ENCODE measurements around the gene LMTK2.

LMTK2 gene

GRCh38 chr7:98137134-98137825 lies 30.6 kb downstream of the LMTK2 start:
- no peak for DNase-seq (ENCODE audit: low read depth in 2 of 2)

GRCh38 chr7:98137826-98138151 lies 31.1 kb downstream of the LMTK2 start:
- DNase-seq (ENCODE audit: low read depth in 2 of 2): no peak

GRCh38 chr7:98138672-98139071 lies 32.0 kb downstream of the LMTK2 start:
- no peak for DNase-seq (ENCODE audit: low read depth in 2 of 2)

- no peak for DNase-seq (ENCODE audit: low read depth in 2 of 2)
These were observed 36.0 kb downstream of the LMTK2 start for GRCh38 chr7:98142658-98143057.

GRCh38 chr7:98148607-98149006 lies 41.9 kb downstream of the LMTK2 start:
- no peak for DNase-seq (ENCODE audit: low read depth in 2 of 2)

- DNase-seq (ENCODE audit: low read depth in 2 of 2): no peak
These were observed 42.5 kb downstream of the LMTK2 start for GRCh38 chr7:98149116-98149692.

- DNase-seq (ENCODE audit: low read depth in 2 of 2): no peak
These were observed 45.2 kb downstream of the LMTK2 start for GRCh38 chr7:98151884-98152283.

GRCh38 chr7:98156700-98157099 lies 50.0 kb downstream of the LMTK2 start:
- DNase-seq (ENCODE audit: low read depth in 2 of 2): no peak

GRCh38 chr7:98157761-98158160 lies 51.1 kb downstream of the LMTK2 start:
- DNase-seq (ENCODE audit: low read depth in 2 of 2): no peak

GRCh38 chr7:98162758-98163157 lies 56.1 kb downstream of the LMTK2 start:
- DNase-seq (ENCODE audit: low read depth in 2 of 2): no peak

GRCh38 chr7:98163269-98163668 lies 56.6 kb downstream of the LMTK2 start:
- no peak for DNase-seq (ENCODE audit: low read depth in 2 of 2)

GRCh38 chr7:98163704-98164494 lies 57.2 kb downstream of the LMTK2 start:
- DNase-seq (ENCODE audit: low read depth in 2 of 2): no peak

- peak in 1 of 2 experiments; percentile 33 for DNase-seq (ENCODE audit: low read depth in 2 of 2)
These were observed 59.4 kb downstream of the LMTK2 start for GRCh38 chr7:98165827-98166667.

GRCh38 chr7:98166668-98166970 lies 60.0 kb downstream of the LMTK2 start:
- no peak for DNase-seq (ENCODE audit: low read depth in 2 of 2)

GRCh38 chr7:98167653-98168052 lies 61.0 kb downstream of the LMTK2 start:
- DNase-seq (ENCODE audit: low read depth in 2 of 2): no peak

- DNase-seq (ENCODE audit: low read depth in 2 of 2): peak; percentile 38 to 50
These were observed 61.7 kb downstream of the LMTK2 start for GRCh38 chr7:98168181-98168903.

GRCh38 chr7:98168904-98169621 lies 62.4 kb downstream of the LMTK2 start:
- DNase-seq (ENCODE audit: low read depth in 2 of 2): no peak

GRCh38 chr7:98170966-98171365 lies 64.3 kb downstream of the LMTK2 start:
- DNase-seq (ENCODE audit: low read depth in 2 of 2): no peak

- DNase-seq (ENCODE audit: low read depth in 2 of 2): no peak
These were observed 64.8 kb downstream of the LMTK2 start for GRCh38 chr7:98171449-98171848.

GRCh38 chr7:98174334-98175259 lies 67.9 kb downstream of the LMTK2 start:
- DNase-seq (ENCODE audit: low read depth in 2 of 2): no peak

All from stimulated activated CD4-positive, alpha-beta T cell treated with anti-CD3 and anti-CD28 coated beads, Interleukin-12 subunit alpha, Interleukin-12 subunit beta, amount 100 ng/mL, for 24 hours (primary cell).